HL-60 (cell line): Measurements from ENCODE around the gene COQ5.

Experiments used
- CTCF ChIP-seq: IDR thresholded peaks from one replicate; pipeline ENCODE4 v1.5.1; 2011; ENCODE audit warnings: low read length, control low read depth, inconsistent platforms; ENCODE audit not compliant: insufficient read depth
- REST ChIP-seq: IDR thresholded peaks from 2 replicates; pipeline ENCODE4 v1.6.1; 2012; ENCODE audit warnings: low read depth; ENCODE audit not compliant: insufficient replicate concordance

- TF ChIP-seq CTCF (no peak), REST (no peak)
Measured at GRCh38 chr12:120537856-120538220, 8.9 kb upstream of the COQ5 start.
